ENCODE measurements around the gene SEMA6A.

DNA sequence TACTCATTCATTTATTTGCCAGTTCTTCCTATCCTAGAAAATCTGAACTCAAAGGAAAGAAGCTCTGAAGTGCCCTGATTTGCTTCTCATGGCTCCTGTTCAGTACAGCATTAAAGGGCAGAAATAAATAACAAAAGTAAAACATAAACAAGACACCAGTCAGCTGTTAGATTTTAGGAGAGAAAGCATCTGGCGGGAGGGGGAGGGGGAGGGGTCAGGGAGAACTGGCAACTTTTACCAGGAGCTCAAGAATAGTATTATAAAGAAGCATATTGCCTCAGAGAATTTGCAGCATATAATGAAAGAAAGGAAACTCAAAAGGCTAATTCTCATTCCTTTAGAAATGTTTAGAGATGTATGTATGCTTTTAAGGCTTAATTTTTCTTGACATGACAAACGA lies 68.1 kb downstream of the SEMA6A start:
- no peak for TF ChIP-seq POLR2A (IDR thresholded peaks at IDR 0.05)
- TF ChIP-seq, protein P1, sequence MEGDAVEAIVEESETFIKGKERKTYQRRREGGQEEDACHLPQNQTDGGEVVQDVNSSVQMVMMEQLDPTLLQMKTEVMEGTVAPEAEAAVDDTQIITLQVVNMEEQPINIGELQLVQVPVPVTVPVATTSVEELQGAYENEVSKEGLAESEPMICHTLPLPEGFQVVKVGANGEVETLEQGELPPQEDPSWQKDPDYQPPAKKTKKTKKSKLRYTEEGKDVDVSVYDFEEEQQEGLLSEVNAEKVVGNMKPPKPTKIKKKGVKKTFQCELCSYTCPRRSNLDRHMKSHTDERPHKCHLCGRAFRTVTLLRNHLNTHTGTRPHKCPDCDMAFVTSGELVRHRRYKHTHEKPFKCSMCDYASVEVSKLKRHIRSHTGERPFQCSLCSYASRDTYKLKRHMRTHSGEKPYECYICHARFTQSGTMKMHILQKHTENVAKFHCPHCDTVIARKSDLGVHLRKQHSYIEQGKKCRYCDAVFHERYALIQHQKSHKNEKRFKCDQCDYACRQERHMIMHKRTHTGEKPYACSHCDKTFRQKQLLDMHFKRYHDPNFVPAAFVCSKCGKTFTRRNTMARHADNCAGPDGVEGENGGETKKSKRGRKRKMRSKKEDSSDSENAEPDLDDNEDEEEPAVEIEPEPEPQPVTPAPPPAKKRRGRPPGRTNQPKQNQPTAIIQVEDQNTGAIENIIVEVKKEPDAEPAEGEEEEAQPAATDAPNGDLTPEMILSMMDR (IDR thresholded peaks at IDR 0.05), result no peak

All from breast epithelium (tissue), 3 donors.